Calu3 (cell line): ENCODE measurements around the gene LILRB2. TPM values are rescaled to one million over a fixed set of nuclear protein-coding genes. Genes with fewer than 3 reads are reported as not detected.

Source experiments
- BruUV-seq: library from RNA; stranded (reverse); fragments of 400-500 nt; replicated peaks from 2 replicates; lab custom pipeline; 2021; lab: Mats Ljungman, UMichigan
- CTCF ChIA-PET: fragments of 300-600 bp; sonication (Branson Sonifier 250); formaldehyde crosslinking; loops from one replicate; lab custom pipeline; 2022; ENCODE audit warnings: antibody characterized with exemption; lab: Charles Lee
- DNase-seq: peaks from one replicate; pipeline ENCODE4 v3.0.0; 2022
- H3K27ac Mint-ChIP-seq: one replicate; pipeline ENCODE4 v1.8.0; 2022; ENCODE audit warnings: mixed read lengths; ENCODE audit not compliant: unreplicated experiment
- H3K27me3 Mint-ChIP-seq: one replicate; pipeline ENCODE4 v1.8.0; 2022; ENCODE audit warnings: mixed read lengths; ENCODE audit not compliant: unreplicated experiment
- H3K36me3 Mint-ChIP-seq: one replicate; pipeline ENCODE4 v1.8.0; 2022; ENCODE audit warnings: mild to moderate bottlenecking, moderate library complexity, mixed read lengths; ENCODE audit not compliant: insufficient read depth, unreplicated experiment
- H3K4me1 Mint-ChIP-seq: one replicate; pipeline ENCODE4 v1.8.0; 2022; ENCODE audit warnings: mild to moderate bottlenecking, low read depth, mixed read lengths; ENCODE audit not compliant: unreplicated experiment
- H3K4me3 Mint-ChIP-seq: one replicate; pipeline ENCODE4 v1.8.0; 2022; ENCODE audit warnings: mild to moderate bottlenecking, low read depth, moderate library complexity, mixed read lengths; ENCODE audit not compliant: unreplicated experiment
- H3K9me3 Mint-ChIP-seq: one replicate; pipeline ENCODE4 v1.8.0; 2022; ENCODE audit warnings: low read depth, mixed read lengths; ENCODE audit not compliant: unreplicated experiment
- CTCF ChIP-seq: fragments of 200-600 bp; IDR thresholded peaks from one replicate; pipeline ENCODE4 v1.8.0; 2022; ENCODE audit warnings: antibody characterized with exemption; ENCODE audit not compliant: unreplicated experiment
- intact Hi-C: fragments of 100-400 bp; cut with micrococcal nuclease; formaldehyde crosslinking; loops from one replicate; pipeline ENCODE4 v1.10.0; 2022; ENCODE audit not compliant: unreplicated experiment
- total RNA-seq: library from RNA; stranded (reverse); gene quantifications from 2 replicates; pipeline ENCODE4 v1.2.3, GENCODE V29; 2022

Gene LILRB2
- total RNA-seq, 1 experiment from 2014 or later = not detected

- Mint-ChIP-seq H3K27me3 (peaks cover 81% of the 10 kb centered on the region), H3K9me3 (no peaks in the 10 kb centered on the region), H3K36me3 (no peaks in the 10 kb centered on the region), H3K27ac (no peak overlapping the region), H3K4me1 (no peaks in the 10 kb centered on the region), H3K4me3 (no peak overlapping the region)
- CTCF ChIA-PET = no interaction called here
- no TSS peak for BruUV-seq
- intact Hi-C loops = no loop called here
- no peak for TF ChIP-seq CTCF
- no peak for DNase-seq
Measured at GRCh38 chr19:54319049-54319448, 38.1 kb upstream of the LILRB2 start.

GRCh38 chr19:54317965-54318240 is 37.0 kb upstream of the LILRB2 start:
- Mint-ChIP-seq H3K36me3 (no peaks in the 10 kb centered on the region), H3K9me3 (no peaks in the 10 kb centered on the region), H3K27ac (no peak overlapping the region), H3K4me1 (no peaks in the 10 kb centered on the region), H3K4me3 (no peak overlapping the region), H3K27me3 (peaks cover 93% of the 10 kb centered on the region)
- no peak for TF ChIP-seq CTCF
- intact Hi-C loops = no loop called here
- CTCF ChIA-PET = no interaction called here
- no TSS peak for BruUV-seq
- DNase-seq = no peak

GRCh38 chr19:54317108-54317964 is 36.4 kb upstream of the LILRB2 start:
- Mint-ChIP-seq H3K36me3 (no peaks in the 10 kb centered on the region), H3K4me3 (no peak overlapping the region), H3K27ac (no peak overlapping the region), H3K27me3 (peaks cover 94% of the 10 kb centered on the region), H3K9me3 (no peaks in the 10 kb centered on the region), H3K4me1 (no peaks in the 10 kb centered on the region)
- intact Hi-C loops = no loop called here
- DNase-seq = no peak
- no peak for TF ChIP-seq CTCF
- no TSS peak for BruUV-seq
- CTCF ChIA-PET = no interaction called here

GRCh38 chr19:54316746-54317107 is 35.8 kb upstream of the LILRB2 start:
- Mint-ChIP-seq H3K9me3 (no peaks in the 10 kb centered on the region), H3K27ac (no peak overlapping the region), H3K4me3 (no peak overlapping the region), H3K27me3 (peaks cover 94% of the 10 kb centered on the region), H3K36me3 (no peaks in the 10 kb centered on the region), H3K4me1 (no peaks in the 10 kb centered on the region)
- intact Hi-C loops = no loop called here
- peak; percentile 23 for DNase-seq
- BruUV-seq = no TSS peak
- CTCF ChIA-PET = no interaction called here
- no peak for TF ChIP-seq CTCF
